DOHH2 (cell line): Measurements from ENCODE around the gene C9orf78.

Source experiments
- CTCF ChIP-seq: fragments of 200-600 bp; sonication (generic); IDR thresholded peaks from one replicate; pipeline ENCODE4 v1.5.1; 2014; ENCODE audit warnings: antibody characterized with exemption, mild to moderate bottlenecking, low read depth, low read length; ENCODE audit not compliant: poor library complexity, severe bottlenecking
- EZH2phosphoT487 ChIP-seq: fragments of 200-600 bp; sonication (generic); IDR thresholded peaks from 2 replicates; pipeline ENCODE4 v1.6.1; 2017; ENCODE audit warnings: borderline replicate concordance, mild to moderate bottlenecking, antibody characterized with exemption, low read length, moderate library complexity, mixed read lengths

DNA sequence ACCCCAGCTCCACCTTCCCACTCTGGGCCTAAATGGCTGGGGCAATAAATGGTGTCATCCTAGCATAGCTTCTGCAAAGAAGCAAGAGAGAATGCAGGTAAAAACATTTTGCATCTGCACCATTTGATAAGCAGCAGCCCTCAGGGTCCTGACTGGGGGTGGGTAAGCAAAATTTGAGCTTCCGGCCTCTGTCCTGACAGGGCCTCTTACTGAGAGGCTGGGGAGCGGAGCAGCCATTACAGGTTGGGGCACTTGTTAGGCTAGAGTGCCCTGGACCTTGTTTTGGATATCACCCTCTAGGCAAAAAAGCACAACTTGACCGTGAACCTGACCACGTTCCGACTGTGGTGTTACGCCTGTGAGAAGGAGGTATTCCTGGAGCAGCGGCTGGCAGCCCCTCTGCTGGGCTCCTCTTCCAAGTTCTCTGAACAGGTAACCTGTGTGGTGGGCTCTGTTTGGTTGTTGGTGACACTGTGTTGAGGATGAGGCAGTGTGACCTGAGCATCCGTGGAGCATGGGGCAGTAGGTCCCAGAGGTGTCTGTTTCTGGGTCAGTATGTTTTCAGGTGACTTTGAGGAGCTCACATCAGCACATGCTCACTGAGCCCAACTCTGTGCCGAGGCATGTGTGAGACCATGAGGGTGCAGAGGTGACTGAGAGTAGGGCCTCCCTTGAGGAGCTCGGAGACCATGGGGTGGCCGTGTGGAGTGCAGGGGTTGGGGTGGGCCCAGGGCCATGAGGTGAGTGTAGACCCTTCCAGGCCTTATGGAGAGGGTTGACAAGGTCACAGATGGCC, 23.3 kb upstream of the C9orf78 start:
- no peak for TF ChIP-seq CTCF
- no peak for TF ChIP-seq EZH2phosphoT487
